K562 (cell line): ENCODE data around the gene LOXL4. TPM values are rescaled to one million over a fixed set of nuclear protein-coding genes. Genes with fewer than 3 reads are reported as not detected.
A peak's percentile ranks its signal among the peaks of the same experiment; 100 is the strongest.

Experiments
- ATAC-seq: fragments of 200-7000 bp; cut with Tn5 transposase; 3 replicates; pipeline ENCODE4 v1.9.1; 2020; ENCODE audit warnings: moderate library complexity
- BruUV-seq: library from RNA; stranded (reverse); fragments of 400-500 nt; replicated peaks from 2 replicates; lab custom pipeline; 2021; lab: Mats Ljungman, UMichigan
- CTCF ChIA-PET: fragments of 300-600 bp; formaldehyde crosslinking; extraction: SDS; loops from one replicate; lab custom pipeline; 2021; ENCODE audit warnings: low intra/inter-chr PET ratio; lab: Yijun Ruan, JAX
- POLR2A ChIA-PET: fragments of 300-600, 350-650 bp; sonication (Branson Sonifier 250); formaldehyde crosslinking; extraction: SDS; loops from one replicate; lab custom pipeline; 2021; ENCODE audit warnings: antibody characterized with exemption, inconsistent platforms; lab: Yijun Ruan, JAX
- DNase-seq, 4 experiments: peaks; one replicate each; pipeline versions ENCODE4 v3.0.0 to v3.0.0-alpha.2; 2011 to 2018; ENCODE audit warnings: low spot score in 3 of 4, mixed read lengths in 3 of 4; ENCODE audit errors: extremely low read depth in 1 of 4
- FAIRE-seq: peaks from 2 replicates; lab custom pipeline; 2011; peaks lifted over from hg19 to GRCh38; lab: Jason Lieb, UNC
- H2AFZ ChIP-seq: 2 replicates; pipeline ENCODE4 v1.6.0; 2011; ENCODE audit warnings: low read depth, low read length, control low read depth, inconsistent platforms
- H3K27ac ChIP-seq: fragments of 200-600 bp; 3 replicates; pipeline ENCODE4 v1.8.0; 2011; ENCODE audit warnings: low read depth, mild to moderate bottlenecking, control low read depth, inconsistent platforms, low read length, moderate library complexity, mixed read lengths; ENCODE audit errors: extremely low read depth
- H3K27me3 ChIP-seq, 2 experiments: fragments of 300-600 bp in 1 of 2; 2 replicates in 1 of 2; 3 replicates in 1 of 2; pipeline versions ENCODE4 v1.6.0 to v1.8.0; 2011; ENCODE audit warnings: inconsistent platforms in 2 of 2, low read length in 2 of 2, mild to moderate bottlenecking in 1 of 2, mixed read lengths in 1 of 2, moderate library complexity in 1 of 2; ENCODE audit not compliant: control insufficient read depth in 2 of 2, insufficient read depth in 2 of 2
- H3K36me3 ChIP-seq: fragments of 300-600 bp; 3 replicates; pipeline ENCODE4 v1.8.0; 2011; ENCODE audit warnings: mild to moderate bottlenecking, low read length, inconsistent platforms; ENCODE audit not compliant: control insufficient read depth, insufficient read depth
- H3K4me1 ChIP-seq, 2 experiments: fragments of 200-600 bp in 1 of 2; replicated peaks in 1 of 2; 2 replicates in 1 of 2; 3 replicates in 1 of 2; pipeline versions ENCODE4 v1.5.1 to v1.8.0; 2011; ENCODE audit warnings: inconsistent platforms in 2 of 2, low read length in 2 of 2, mild to moderate bottlenecking in 1 of 2, mixed read lengths in 1 of 2, moderate library complexity in 1 of 2; ENCODE audit not compliant: control insufficient read depth in 2 of 2, insufficient read depth in 2 of 2
- H3K4me2 ChIP-seq: 2 replicates; pipeline ENCODE4 v1.6.1; 2011; ENCODE audit warnings: low read length, control low read depth, inconsistent platforms, mixed read lengths; ENCODE audit not compliant: insufficient read depth
- H3K4me3 ChIP-seq: fragments of 200-600 bp; sonication (generic), shearing (Covaris generic); 2 replicates; pipeline ENCODE4 v1.5.1; 2016; ENCODE audit warnings: control low read depth, inconsistent platforms
- H3K79me2 ChIP-seq: fragments of 200-600 bp; 3 replicates; pipeline ENCODE4 v1.8.0; 2011; ENCODE audit warnings: low read length, inconsistent platforms; ENCODE audit not compliant: control insufficient read depth, insufficient read depth
- H3K9ac ChIP-seq, 2 experiments: 2 replicates each; pipeline versions ENCODE4 v1.6.0 to v1.6.1; 2011; ENCODE audit warnings: low read depth in 2 of 2, low read length in 2 of 2, control low read depth in 1 of 2, inconsistent platforms in 1 of 2, mild to moderate bottlenecking in 1 of 2, mixed read lengths in 1 of 2; ENCODE audit not compliant: insufficient read depth in 1 of 2
- H3K9me1 ChIP-seq: one replicate; pipeline ENCODE4 v1.6.0; 2011; ENCODE audit warnings: inconsistent platforms, mild to moderate bottlenecking, low read length, moderate library complexity; ENCODE audit not compliant: control insufficient read depth, insufficient read depth
- H3K9me3 ChIP-seq: replicated peaks from 2 replicates; pipeline ENCODE4 v1.5.1; 2011; ENCODE audit warnings: low read depth, low read length, inconsistent platforms; ENCODE audit not compliant: control insufficient read depth, insufficient read depth
- H4K20me1 ChIP-seq: replicated peaks from 2 replicates; pipeline ENCODE4 v1.6.1; 2011; ENCODE audit warnings: low read length, inconsistent platforms, mixed read lengths; ENCODE audit not compliant: control insufficient read depth, insufficient read depth
- ADNP ChIP-seq: fragments of 200-800 bp; sonication (Bioruptor generic); IDR thresholded peaks from 2 replicates; pipeline ENCODE4 v1.6.1; 2016; ENCODE audit warnings: missing genetic modification characterization, missing compliant biosample characterization
- BCOR ChIP-seq: fragments of 450-650 bp; IDR thresholded peaks from 2 replicates; pipeline ENCODE4 v1.6.1; 2016
- CBFA2T3 ChIP-seq: fragments of 450-650 bp; IDR thresholded peaks from 2 replicates; pipeline ENCODE4 v1.6.1; 2017
- CBX3 ChIP-seq, 2 experiments: IDR thresholded peaks; 1 replicate in 1 of 2; 2 replicates in 1 of 2; pipeline ENCODE4 v1.6.1; 2012; ENCODE audit warnings: inconsistent platforms in 2 of 2, low read length in 2 of 2, borderline replicate concordance in 1 of 2, control low read depth in 1 of 2
- DPF2 ChIP-seq: fragments of 450-650 bp; IDR thresholded peaks from 2 replicates; pipeline ENCODE4 v1.6.1; 2016
- EP300 ChIP-seq: IDR thresholded peaks from 2 replicates; pipeline ENCODE4 v1.6.1; 2012; ENCODE audit warnings: low read length, improper control_type of control experiment
- GABPB1 ChIP-seq: sonication (generic); formaldehyde crosslinking; IDR thresholded peaks from 2 replicates; pipeline ENCODE4 v1.8.0; 2022; ENCODE audit warnings: mild to moderate bottlenecking, missing genetic modification reagents
- GATA2 ChIP-seq: sonication (generic); formaldehyde crosslinking; IDR thresholded peaks from 2 replicates; pipeline ENCODE4 v1.4.0; 2020; ENCODE audit warnings: mild to moderate bottlenecking, missing genetic modification reagents
- HDAC1 ChIP-seq, 2 experiments: fragments of 450-650 bp; IDR thresholded peaks; 2 replicates each; pipeline ENCODE4 v1.6.1; 2016 to 2017; ENCODE audit warnings: inconsistent platforms in 1 of 2, mild to moderate bottlenecking in 1 of 2, moderate library complexity in 1 of 2
- HMBOX1 ChIP-seq: sonication (generic); IDR thresholded peaks from 2 replicates; pipeline ENCODE4 v1.6.1; 2016
- KDM5B ChIP-seq: fragments of 200-600 bp; sonication (generic); IDR thresholded peaks from 2 replicates; pipeline ENCODE4 v1.6.1; 2012; ENCODE audit warnings: low read depth, mild to moderate bottlenecking, moderate library complexity, low read length, control low read depth, inconsistent platforms; ENCODE audit not compliant: insufficient replicate concordance
- MTA3 ChIP-seq: fragments of 450-650 bp; formaldehyde crosslinking; IDR thresholded peaks from 2 replicates; pipeline ENCODE4 v1.6.1; 2017; ENCODE audit warnings: mild to moderate bottlenecking, borderline replicate concordance
- NCOA4 ChIP-seq: fragments of 450-650 bp; IDR thresholded peaks from 2 replicates; pipeline ENCODE4 v1.6.1; 2018; ENCODE audit warnings: mild to moderate bottlenecking; ENCODE audit not compliant: partially characterized antibody
- NCOR1 ChIP-seq: fragments of 450-650 bp; IDR thresholded peaks from 2 replicates; pipeline ENCODE4 v1.6.1; 2016; ENCODE audit warnings: mild to moderate bottlenecking, moderate library complexity
- POLR3A ChIP-seq: IDR thresholded peaks from 2 replicates; pipeline ENCODE4 v1.6.1; 2011; ENCODE audit warnings: borderline replicate concordance, mild to moderate bottlenecking, moderate library complexity; ENCODE audit not compliant: insufficient read length, insufficient read depth; ENCODE audit errors: extremely low read depth
- SRSF1 ChIP-seq: fragments of 200-400 bp; formaldehyde crosslinking; IDR thresholded peaks from 2 replicates; pipeline ENCODE4 v1.6.1; 2017; ENCODE audit warnings: mild to moderate bottlenecking, low read depth, low read length, moderate library complexity
- TAL1 ChIP-seq: fragments of 450-650 bp; IDR thresholded peaks from 2 replicates; pipeline ENCODE4 v1.6.1; 2016; ENCODE audit warnings: mild to moderate bottlenecking
- ZBTB8A ChIP-seq: fragments of 450-650 bp; IDR thresholded peaks from 2 replicates; pipeline ENCODE4 v1.6.1; 2018; ENCODE audit warnings: mild to moderate bottlenecking, moderate library complexity; ENCODE audit not compliant: partially characterized antibody
- ZNF12 ChIP-seq: sonication (generic); formaldehyde crosslinking; IDR thresholded peaks from 2 replicates; pipeline ENCODE4 v1.4.0; 2020; ENCODE audit warnings: mild to moderate bottlenecking, missing genetic modification reagents
- ZNF253 ChIP-seq: fragments of 250-450 bp; sonication (Bioruptor Pico); conservative IDR thresholded peaks from 2 replicates; pipeline ENCODE4 v1.6.1; 2021; ENCODE audit warnings: mild to moderate bottlenecking
- WGBS: fragments of 100-300 bp; shearing (Covaris generic); methylation state at CpG from one replicate; pipeline ENCODE4 v1.1.6; 2016; ENCODE audit warnings: low coverage, mixed read lengths; ENCODE audit not compliant: insufficient coverage; ENCODE audit errors: missing lambda C conversion rate; 5-methylcytosine and 5-hydroxymethylcytosine counted together
- in situ Hi-C: fragments of 300-500 bp; cut with MboI; formaldehyde crosslinking; loops from 4 replicates; pipeline ENCODE4 v1.15.0; 2018; ENCODE audit warnings: inconsistent platforms, mixed read lengths
- intact Hi-C: fragments of 100-400 bp; cut with micrococcal nuclease; formaldehyde crosslinking; loops from 2 replicates; pipeline ENCODE4 v1.14.2; 2022
- polyA plus RNA-seq, 8 experiments: library from polyadenylated mRNA; depleted of rRNA in 4 of 8; stranded (reverse) in 5 of 8; unstranded in 3 of 8; fragments of >200 nt; fragmentation: Nextera tagmentation in 2 of 8; fragmentation: Illumina TruSeq in 1 of 8; extraction: Ambion mirVana in 2 of 8; extraction: Trizol in 1 of 8; gene quantifications; 2 replicates each; pipeline versions ENCODE4 v1.2.1 to v1.2.3, GENCODE V29; 2011 to 2014; ENCODE audit warnings: inconsistent platforms in 1 of 8, missing spikeins in 1 of 8
- total RNA-seq, 7 experiments: library from RNA; depleted of rRNA in 6 of 7; stranded (reverse); fragments of >200 nt in 6 of 7; fragmentation: Illumina TruSeq in 2 of 7; extraction: Trizol in 2 of 7; gene quantifications; 2 replicates each; pipeline versions ENCODE4 v1.2.1 to v1.2.3, GENCODE V29; 2011 to 2021; ENCODE audit warnings: low replicate concordance in 1 of 7
- TF ChIP-seq, protein P1 (sequence below): fragments of 250-450 bp; sonication (Bioruptor Pico); IDR thresholded peaks from 2 replicates; pipeline ENCODE4 v1.5.0; 2020; ENCODE audit warnings: mild to moderate bottlenecking

The LOXL4 gene
- total and polyA plus RNA-seq, 9 of the 15 experiments (the other 6 are each of a cell fraction or from before 2014, with no cell fraction given): 0.03 to 0.35 (median 0.05) TPM; not detected in 3

DNA sequence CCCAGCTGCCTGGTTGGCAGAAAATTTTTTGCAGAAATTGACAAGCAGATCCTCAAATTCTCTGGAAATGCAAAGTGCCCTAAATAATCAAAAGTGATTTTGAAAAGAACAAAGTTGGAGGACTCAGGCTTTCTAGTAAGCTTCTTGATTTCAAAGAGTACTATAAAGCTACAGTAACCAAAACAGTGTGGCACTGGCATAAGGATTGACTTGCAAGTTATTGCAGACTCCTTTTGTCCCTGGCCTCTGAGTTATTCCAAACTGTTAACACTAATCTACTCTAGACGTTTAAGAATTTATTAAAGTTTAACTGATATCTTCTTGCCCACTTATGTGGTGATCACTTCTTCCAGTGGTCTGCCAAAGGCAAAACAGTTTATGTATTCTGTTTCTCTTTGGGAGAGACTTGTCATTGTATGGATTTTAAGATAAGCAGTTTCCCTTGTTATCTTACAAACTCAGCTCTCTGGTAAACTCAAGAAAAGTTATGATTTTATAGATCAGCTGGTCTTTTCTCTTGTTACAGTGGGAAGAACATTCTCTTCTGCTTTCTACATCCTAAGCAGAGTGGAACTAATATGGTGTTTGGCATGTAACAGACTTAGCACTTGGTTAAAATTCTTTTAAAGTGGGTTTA is 41.4 kb downstream of the LOXL4 start:
- POLR2A ChIA-PET: interaction anchor here (0.8 to 1.5 kb wide), 2 partner anchors 21 kb away, joined by 3 to 4 read pairs; no protein-coding TSS in a partner anchor
- H3K9ac ChIP-seq: no peak overlapping the region
- ATAC-seq (peak; percentile 61), FAIRE-seq (peak; percentile 54), DNase-seq (peak; percentile 12 to 38 (median 22))
- no peaks in the 10 kb centered on the region; the same call in 2 of the 3 replicates for H3K36me3 ChIP-seq
- no peaks in the 10 kb centered on the region for H3K9me3 ChIP-seq
- no peaks in the 10 kb centered on the region for H3K27me3 ChIP-seq
- H3K4me2 ChIP-seq: peak overlapping the region; percentile 0; the same call in 1 of the 2 replicates
- no peak overlapping the region for H2AFZ ChIP-seq
- intact Hi-C loops: no loop called here
- no peaks in the 10 kb centered on the region for H4K20me1 ChIP-seq
- H3K27ac ChIP-seq: peak overlapping the region; percentile 18; the same call in 1 of the 3 replicates
- no peaks in the 10 kb centered on the region for H3K9me1 ChIP-seq
- no peak overlapping the region for H3K4me3 ChIP-seq
- BruUV-seq: no TSS peak
- peaks cover 4 to 5% of the 10 kb centered on the region in 2 experiments; a peak in 3 of 5 replicates for H3K4me1 ChIP-seq
- 0% methylated on average over 1 of the region's 1 CpG for WGBS
- peaks cover 23% of the 10 kb centered on the region for H3K79me2 ChIP-seq
- CTCF ChIA-PET: no interaction called here
- in situ Hi-C loops: no loop called here
- no peak for TF ChIP-seq KDM5B
- peak; percentile 65 for TF ChIP-seq NCOR1
- TF ChIP-seq CBX3 (IDR thresholded peaks at IDR 0.05; ENCODE audit: borderline replicate concordance in 1 of 2, low read length in 2 of 2): 0 out of 3 replicates have a peak, but pooled peaks of 1 of the 2 experiments have one; percentile 34
- TF ChIP-seq GATA2 (CRISPR knock-in tag): peak; percentile 21; the same call in 1 of the 2 replicates
- peak; percentile 88 for TF ChIP-seq TAL1
- TF ChIP-seq, protein P1, sequence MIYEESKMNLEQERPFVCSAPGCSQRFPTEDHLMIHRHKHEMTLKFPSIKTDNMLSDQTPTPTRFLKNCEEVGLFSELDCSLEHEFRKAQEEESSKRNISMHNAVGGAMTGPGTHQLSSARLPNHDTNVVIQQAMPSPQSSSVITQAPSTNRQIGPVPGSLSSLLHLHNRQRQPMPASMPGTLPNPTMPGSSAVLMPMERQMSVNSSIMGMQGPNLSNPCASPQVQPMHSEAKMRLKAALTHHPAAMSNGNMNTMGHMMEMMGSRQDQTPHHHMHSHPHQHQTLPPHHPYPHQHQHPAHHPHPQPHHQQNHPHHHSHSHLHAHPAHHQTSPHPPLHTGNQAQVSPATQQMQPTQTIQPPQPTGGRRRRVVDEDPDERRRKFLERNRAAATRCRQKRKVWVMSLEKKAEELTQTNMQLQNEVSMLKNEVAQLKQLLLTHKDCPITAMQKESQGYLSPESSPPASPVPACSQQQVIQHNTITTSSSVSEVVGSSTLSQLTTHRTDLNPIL (CRISPR knock-in tag): no peak
- TF ChIP-seq CBFA2T3: peak; percentile 89
- no peak for TF ChIP-seq GABPB1 (CRISPR knock-in tag)
- TF ChIP-seq HMBOX1: peak; percentile 61
- TF ChIP-seq BCOR: peak; percentile 64
- TF ChIP-seq SRSF1: no peak
- no peak for TF ChIP-seq ZNF12 (CRISPR knock-in tag)
- TF ChIP-seq ZNF253 (CRISPR knock-in tag): no peak
- no peak for TF ChIP-seq POLR3A
- no peak for TF ChIP-seq ZBTB8A
- TF ChIP-seq HDAC1 (IDR thresholded peaks at IDR 0.05): 0 out of 4 replicates have a peak, but pooled peaks of 1 of the 2 experiments have one; percentile 27
- TF ChIP-seq MTA3: 0 out of 2 replicates have a peak, but pooled peaks have one; percentile 40
- peak; percentile 79 for TF ChIP-seq DPF2
- peak; percentile 94 for TF ChIP-seq ADNP
- peak; percentile 80 for TF ChIP-seq EP300
- TF ChIP-seq NCOA4: no peak
